AG09319 (cell line): Measurements from ENCODE around the gene CCDC157.

Experiments used
- DNase-seq: peaks from one replicate; pipeline ENCODE4 v3.0.0-alpha.2; 2010; ENCODE audit warnings: low read depth; ENCODE audit errors: extremely low read depth
- TF ChIP-seq, protein P1 (sequence below): IDR thresholded peaks from 2 replicates; pipeline ENCODE4 v1.5.1; 2011; ENCODE audit warnings: low read depth, mild to moderate bottlenecking, inconsistent platforms, low read length, moderate library complexity

The CCDC157 gene

DNA sequence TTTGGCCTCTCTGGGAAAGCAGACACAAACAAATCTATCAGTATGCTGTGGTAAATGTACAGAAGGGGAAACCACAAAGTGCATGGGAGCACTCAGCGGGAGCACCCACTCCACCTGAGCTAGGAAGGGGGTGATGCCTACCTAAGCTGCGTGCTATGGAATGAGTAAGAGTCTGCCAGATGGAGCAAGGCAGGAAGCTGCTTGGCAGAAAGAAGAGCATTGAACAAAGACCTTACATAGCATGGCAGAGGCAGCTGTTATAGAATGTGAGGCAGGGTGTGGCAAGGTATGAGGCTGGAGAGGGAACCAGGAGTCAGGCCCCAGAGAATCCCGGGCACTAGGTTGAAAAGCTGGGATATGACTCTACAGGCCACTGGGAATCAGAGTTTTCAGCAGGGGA, 55.0 kb downstream of the CCDC157 start:
- TF ChIP-seq, protein P1, sequence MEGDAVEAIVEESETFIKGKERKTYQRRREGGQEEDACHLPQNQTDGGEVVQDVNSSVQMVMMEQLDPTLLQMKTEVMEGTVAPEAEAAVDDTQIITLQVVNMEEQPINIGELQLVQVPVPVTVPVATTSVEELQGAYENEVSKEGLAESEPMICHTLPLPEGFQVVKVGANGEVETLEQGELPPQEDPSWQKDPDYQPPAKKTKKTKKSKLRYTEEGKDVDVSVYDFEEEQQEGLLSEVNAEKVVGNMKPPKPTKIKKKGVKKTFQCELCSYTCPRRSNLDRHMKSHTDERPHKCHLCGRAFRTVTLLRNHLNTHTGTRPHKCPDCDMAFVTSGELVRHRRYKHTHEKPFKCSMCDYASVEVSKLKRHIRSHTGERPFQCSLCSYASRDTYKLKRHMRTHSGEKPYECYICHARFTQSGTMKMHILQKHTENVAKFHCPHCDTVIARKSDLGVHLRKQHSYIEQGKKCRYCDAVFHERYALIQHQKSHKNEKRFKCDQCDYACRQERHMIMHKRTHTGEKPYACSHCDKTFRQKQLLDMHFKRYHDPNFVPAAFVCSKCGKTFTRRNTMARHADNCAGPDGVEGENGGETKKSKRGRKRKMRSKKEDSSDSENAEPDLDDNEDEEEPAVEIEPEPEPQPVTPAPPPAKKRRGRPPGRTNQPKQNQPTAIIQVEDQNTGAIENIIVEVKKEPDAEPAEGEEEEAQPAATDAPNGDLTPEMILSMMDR: no peak
- no peak for DNase-seq

DNA sequence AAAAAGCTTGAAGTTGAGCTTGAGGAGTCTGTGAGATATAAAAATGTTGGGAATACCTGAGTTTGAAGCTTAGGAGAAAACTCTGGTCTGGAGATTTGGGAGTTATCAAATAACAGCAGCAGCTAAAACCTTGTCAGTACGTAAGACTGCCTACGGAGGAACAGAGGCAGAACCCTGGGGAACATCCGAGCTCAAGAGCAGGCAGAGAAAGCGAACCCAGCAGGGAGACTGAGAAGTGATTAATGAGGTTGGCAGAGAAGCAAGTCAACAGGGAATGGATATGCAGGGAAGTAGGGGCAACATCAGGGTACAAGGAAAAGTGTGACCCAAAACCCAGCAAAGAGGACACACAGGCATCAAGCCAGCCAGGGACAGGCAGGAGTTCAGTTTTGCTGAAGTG, 56.2 kb downstream of the CCDC157 start:
- TF ChIP-seq, protein P1: no peak
- no peak for DNase-seq

DNA sequence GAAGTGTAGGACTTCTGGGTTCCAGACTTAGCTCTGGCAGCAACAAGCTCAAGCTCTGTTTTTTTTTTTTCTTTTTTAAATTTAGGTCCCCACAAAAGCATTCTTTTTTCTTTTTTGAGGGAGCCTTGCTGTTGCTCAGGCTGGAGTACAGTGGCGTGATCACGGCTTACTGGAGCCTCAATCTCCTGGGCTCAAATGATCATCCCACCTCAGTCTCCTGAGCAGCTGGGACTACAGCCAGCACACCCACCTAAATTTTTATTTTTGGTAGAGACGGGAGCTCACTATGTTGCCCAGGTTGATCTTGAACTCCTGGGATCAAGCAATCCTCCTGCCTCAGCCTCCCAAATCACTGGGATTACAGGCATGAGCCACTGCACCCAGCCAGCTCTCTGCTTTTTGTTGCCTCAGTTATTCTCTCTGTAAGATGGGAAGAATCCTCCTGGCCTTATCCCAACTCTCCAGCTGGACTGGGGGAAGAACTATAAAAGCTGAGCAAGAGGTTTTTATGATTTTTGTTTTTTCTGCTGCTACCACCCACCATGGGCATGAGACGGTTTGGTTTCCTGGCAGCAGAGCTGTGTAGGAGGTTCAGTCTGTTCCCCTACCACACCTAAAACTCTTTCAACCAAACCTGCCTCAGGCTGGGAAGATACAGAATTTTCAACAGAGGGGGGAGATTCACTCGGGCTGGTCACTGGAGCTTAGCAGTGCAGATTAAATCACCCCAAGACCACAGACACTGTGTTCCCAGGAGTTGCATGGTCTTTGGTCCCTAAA, 57.1 kb downstream of the CCDC157 start:
- DNase-seq: no peak
- TF ChIP-seq, protein P1: no peak

DNA sequence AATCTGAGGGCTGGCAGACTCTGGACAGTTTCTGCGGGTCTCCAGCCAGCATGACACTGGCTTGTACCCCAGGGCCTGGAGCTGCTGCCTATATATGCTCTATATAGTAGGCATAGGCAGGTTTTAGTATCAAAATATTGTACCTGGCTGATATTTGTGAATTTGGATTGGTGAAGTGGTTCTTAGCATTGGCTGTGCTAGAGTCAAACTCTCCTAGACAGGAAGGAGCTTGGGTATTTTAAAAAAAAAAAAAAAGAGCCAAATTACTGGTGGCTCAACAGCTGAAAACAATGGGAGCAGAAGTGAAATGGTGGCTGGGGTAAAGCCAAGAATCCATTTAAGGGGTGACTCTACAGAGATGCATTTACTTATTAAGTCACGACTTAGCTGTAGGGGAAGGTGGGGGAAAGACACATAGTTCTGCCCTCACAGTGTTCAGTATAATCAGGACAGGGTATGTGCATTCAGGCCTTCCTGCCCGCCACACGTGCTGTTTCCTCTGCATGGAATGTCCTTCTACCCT, 57.8 kb downstream of the CCDC157 start:
- DNase-seq: no peak
- TF ChIP-seq, protein P1: no peak

DNA sequence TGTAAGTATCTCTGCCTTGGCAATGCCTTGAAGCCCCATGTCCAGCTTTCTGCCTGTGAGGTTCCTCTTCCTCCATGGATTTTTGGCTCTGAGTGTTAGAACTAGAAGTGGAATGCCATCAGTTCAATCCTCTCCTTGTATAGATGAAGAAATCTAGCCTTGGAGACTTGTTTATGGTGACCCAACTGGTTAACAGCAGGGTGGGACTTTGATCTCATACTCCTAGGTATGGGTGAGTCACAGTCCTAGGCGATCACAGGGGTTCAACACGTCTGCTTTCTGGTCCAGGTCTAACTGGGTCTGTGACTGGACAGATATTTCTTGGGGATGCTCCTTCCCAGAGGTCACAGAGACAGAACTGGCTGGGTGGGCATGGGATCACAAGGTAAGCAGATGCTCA, 59.6 kb downstream of the CCDC157 start:
- TF ChIP-seq, protein P1: no peak
- no peak for DNase-seq

DNA sequence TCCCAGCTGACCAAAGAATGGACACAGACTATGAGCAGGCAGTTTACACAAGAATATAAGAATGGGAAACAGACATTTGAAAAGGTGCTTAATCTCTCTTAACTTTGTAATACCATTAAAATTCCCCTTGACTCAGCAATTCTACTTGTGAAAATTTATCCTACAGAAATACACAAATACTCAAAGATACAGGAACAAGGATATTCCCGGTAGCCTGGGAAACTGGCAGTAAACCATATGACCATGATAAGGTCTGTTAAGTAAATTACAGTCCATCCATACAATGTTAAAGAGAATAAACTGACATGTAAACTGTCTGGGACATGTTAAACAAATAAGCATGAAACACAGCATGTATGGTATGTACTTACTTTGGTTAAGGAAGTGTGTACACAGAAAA, 60.0 kb downstream of the CCDC157 start:
- TF ChIP-seq, protein P1: no peak
- DNase-seq: no peak

DNA sequence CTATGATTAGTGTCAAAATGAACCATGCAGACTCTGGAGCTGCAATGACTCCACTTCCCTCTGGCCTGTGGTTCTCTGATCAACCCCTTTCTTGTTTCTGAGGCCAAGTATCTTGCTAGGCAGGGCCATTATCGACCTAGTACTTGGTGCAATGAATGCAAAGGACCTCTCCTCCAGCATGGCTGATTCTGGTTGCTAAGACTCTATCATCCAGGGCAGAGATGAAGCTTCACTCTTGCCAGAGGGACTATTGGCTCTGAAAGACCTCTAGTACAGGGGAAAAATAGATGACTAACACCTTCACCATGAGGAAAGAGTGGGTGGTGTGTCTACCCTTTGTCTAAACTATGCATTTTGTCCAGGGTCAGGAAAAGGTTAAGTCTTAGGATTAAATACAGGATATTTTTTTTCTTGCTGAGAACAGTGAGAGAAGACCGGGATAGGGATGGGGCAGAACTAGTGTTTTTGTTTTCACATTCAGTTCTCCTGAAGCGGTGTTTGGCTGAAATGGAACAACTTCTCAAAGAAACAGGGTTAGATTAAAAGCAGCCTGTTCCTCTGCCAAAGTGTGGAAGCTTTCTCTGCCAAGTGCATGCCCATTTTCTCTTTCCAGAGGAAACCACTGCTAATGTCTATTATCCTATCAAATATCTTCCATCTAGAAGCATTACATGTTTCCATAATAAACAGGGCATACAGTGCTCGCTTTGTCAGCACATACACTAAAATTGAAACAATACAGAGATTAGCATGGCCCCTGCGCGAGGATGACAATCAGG, 63.7 kb downstream of the CCDC157 start:
- peak; percentile 46 for DNase-seq
- TF ChIP-seq, protein P1: no peak
